ENCODE results near the gene LIG1. TPM values are rescaled to one million over a fixed set of nuclear protein-coding genes. Genes with fewer than 3 reads are reported as not detected.

The LIG1 gene
- total RNA-seq, 1 donor from 2014 or later: 19.2 TPM

- Histone ChIP-seq H3K27ac (ENCODE audit: low read depth, low read length) (no peak overlapping the region), H3K79me2 (ENCODE audit: insufficient read depth, low read length) (no peaks in the 10 kb centered on the region), H3K4me3 (ENCODE audit: insufficient read depth, low read depth, low read length) (no peak overlapping the region), H3K9me3 (ENCODE audit: insufficient read depth, low read depth, low read length) (no peaks in the 10 kb centered on the region), H3K9ac (ENCODE audit: low read length) (no peak overlapping the region), H3K27me3 (ENCODE audit: insufficient read depth, low read length) (no peaks in the 10 kb centered on the region), H3K4me1 (ENCODE audit: insufficient read depth, low read length) (no peaks in the 10 kb centered on the region), H2AFZ (ENCODE audit: low read depth, low read length) (no peak overlapping the region), H3K36me3 (ENCODE audit: insufficient read depth, low read length) (no peaks in the 10 kb centered on the region), H3K4me2 (ENCODE audit: low read length) (no peak overlapping the region), H4K20me1 (ENCODE audit: insufficient read depth, low read length) (no peaks in the 10 kb centered on the region)
- H3K27me3 Mint-ChIP-seq (ENCODE audit: low read depth, unreplicated experiment): no peaks in the 10 kb centered on the region
- FAIRE-seq (no peak), DNase-seq (ENCODE audit: low read depth) (no peak)
- peak overlapping the region; percentile 58 for H3K27ac Mint-ChIP-seq (ENCODE audit: unreplicated experiment)
- peaks cover 15% of the 10 kb centered on the region for H3K36me3 Mint-ChIP-seq (ENCODE audit: low read depth, unreplicated experiment)
- H3K4me1 Mint-ChIP-seq (ENCODE audit: low read depth, unreplicated experiment): no peaks in the 10 kb centered on the region
- TF ChIP-seq EZH2 (IDR thresholded peaks at IDR 0.05; ENCODE audit: insufficient read depth, low read length): no peak
- TF ChIP-seq, protein P1, sequence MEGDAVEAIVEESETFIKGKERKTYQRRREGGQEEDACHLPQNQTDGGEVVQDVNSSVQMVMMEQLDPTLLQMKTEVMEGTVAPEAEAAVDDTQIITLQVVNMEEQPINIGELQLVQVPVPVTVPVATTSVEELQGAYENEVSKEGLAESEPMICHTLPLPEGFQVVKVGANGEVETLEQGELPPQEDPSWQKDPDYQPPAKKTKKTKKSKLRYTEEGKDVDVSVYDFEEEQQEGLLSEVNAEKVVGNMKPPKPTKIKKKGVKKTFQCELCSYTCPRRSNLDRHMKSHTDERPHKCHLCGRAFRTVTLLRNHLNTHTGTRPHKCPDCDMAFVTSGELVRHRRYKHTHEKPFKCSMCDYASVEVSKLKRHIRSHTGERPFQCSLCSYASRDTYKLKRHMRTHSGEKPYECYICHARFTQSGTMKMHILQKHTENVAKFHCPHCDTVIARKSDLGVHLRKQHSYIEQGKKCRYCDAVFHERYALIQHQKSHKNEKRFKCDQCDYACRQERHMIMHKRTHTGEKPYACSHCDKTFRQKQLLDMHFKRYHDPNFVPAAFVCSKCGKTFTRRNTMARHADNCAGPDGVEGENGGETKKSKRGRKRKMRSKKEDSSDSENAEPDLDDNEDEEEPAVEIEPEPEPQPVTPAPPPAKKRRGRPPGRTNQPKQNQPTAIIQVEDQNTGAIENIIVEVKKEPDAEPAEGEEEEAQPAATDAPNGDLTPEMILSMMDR (IDR thresholded peaks at IDR 0.05; ENCODE audit: insufficient read depth, low read depth, low read length): no peak
- H3K9me3 Mint-ChIP-seq (ENCODE audit: unreplicated experiment): no peaks in the 10 kb centered on the region
- no peak overlapping the region for H3K4me3 Mint-ChIP-seq (ENCODE audit: unreplicated experiment)
Measured at GRCh38 chr19:48194844-48195830, 25.0 kb upstream of the LIG1 start.

DNA sequence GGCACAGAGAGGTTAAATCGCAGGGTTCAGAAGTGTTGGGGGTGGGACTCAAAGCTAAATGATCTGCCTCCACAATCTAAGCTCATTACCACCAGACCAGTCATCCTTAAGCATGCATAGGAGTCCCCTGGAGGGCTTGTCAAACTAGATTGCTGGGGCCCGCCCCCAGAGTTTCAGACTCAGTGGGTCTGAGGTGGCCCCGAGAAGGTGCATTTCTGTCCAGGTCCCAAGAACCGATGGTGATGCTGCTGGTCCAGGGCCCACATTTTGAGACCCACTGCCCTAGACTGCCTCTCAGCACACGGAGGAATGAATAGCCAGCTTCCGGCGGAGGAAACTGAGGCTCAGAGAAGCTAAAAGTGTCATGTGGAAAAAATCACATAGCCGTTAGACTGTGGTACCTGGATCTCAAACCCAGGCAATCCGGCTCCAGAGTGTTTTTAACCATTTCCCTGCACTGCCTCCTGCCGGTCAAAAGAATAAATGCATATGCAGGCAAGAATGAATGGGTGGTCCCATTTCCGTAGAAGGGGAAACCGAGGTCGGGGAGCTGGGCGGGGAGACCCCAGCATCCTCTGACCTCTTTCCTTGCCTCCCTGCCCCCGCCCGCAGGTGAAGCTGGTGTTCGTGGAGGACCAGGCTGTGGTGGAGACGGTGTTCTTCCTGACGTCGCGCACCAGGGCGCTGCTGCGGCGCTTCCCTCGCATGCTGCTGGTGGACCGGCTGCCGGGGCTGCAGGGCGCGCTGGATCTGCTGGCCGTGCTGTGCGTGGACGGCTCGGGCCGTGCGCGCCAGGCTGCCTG lies 24.1 kb upstream of the LIG1 start:
- FAIRE-seq (no peak), DNase-seq (ENCODE audit: low read depth) (no peak)
- no peaks in the 10 kb centered on the region for H4K20me1 ChIP-seq (ENCODE audit: insufficient read depth, low read length)
- Mint-ChIP-seq H3K9me3 (ENCODE audit: unreplicated experiment) (no peaks in the 10 kb centered on the region), H3K36me3 (ENCODE audit: low read depth, unreplicated experiment) (peaks cover 19% of the 10 kb centered on the region), H3K27me3 (ENCODE audit: low read depth, unreplicated experiment) (no peaks in the 10 kb centered on the region), H3K4me3 (ENCODE audit: unreplicated experiment) (no peak overlapping the region), H3K27ac (ENCODE audit: unreplicated experiment) (no peak overlapping the region), H3K4me1 (ENCODE audit: low read depth, unreplicated experiment) (no peaks in the 10 kb centered on the region)
- no peaks in the 10 kb centered on the region for H3K27me3 ChIP-seq (ENCODE audit: insufficient read depth, low read length)
- H3K4me2 ChIP-seq (ENCODE audit: low read length): no peak overlapping the region
- no peak overlapping the region for H3K9ac ChIP-seq (ENCODE audit: low read length)
- H3K27ac ChIP-seq (ENCODE audit: low read depth, low read length): no peak overlapping the region
- no peaks in the 10 kb centered on the region for H3K79me2 ChIP-seq (ENCODE audit: insufficient read depth, low read length)
- no peak overlapping the region for H2AFZ ChIP-seq (ENCODE audit: low read depth, low read length)
- TF ChIP-seq EZH2 (IDR thresholded peaks at IDR 0.05; ENCODE audit: insufficient read depth, low read length): no peak
- TF ChIP-seq, protein P1 (IDR thresholded peaks at IDR 0.05; ENCODE audit: insufficient read depth, low read depth, low read length): peak; percentile 37
- H3K4me1 ChIP-seq (ENCODE audit: insufficient read depth, low read length): no peaks in the 10 kb centered on the region
- no peaks in the 10 kb centered on the region for H3K36me3 ChIP-seq (ENCODE audit: insufficient read depth, low read length)
- no peak overlapping the region for H3K4me3 ChIP-seq (ENCODE audit: insufficient read depth, low read depth, low read length)
- H3K9me3 ChIP-seq (ENCODE audit: insufficient read depth, low read depth, low read length): no peaks in the 10 kb centered on the region
